Kidney epithelial cell (primary cell): ENCODE results near the gene B3GAT3. TPM values are rescaled to one million over a fixed set of nuclear protein-coding genes. Genes with fewer than 3 reads are reported as not detected.

ENCODE experiments used
- DNase-seq: peaks from one replicate; pipeline ENCODE4 v3.0.0-alpha.2; 2010; ENCODE audit warnings: low read depth
- H3K27me3 ChIP-seq: 2 replicates; pipeline ENCODE4 v1.6.0; 2011; ENCODE audit warnings: low read length; ENCODE audit not compliant: control insufficient read depth, insufficient read depth
- H3K36me3 ChIP-seq: 2 replicates; pipeline ENCODE4 v1.5.1; 2011; ENCODE audit warnings: low read length; ENCODE audit not compliant: control insufficient read depth, insufficient read depth
- H3K4me3 ChIP-seq: 2 replicates; pipeline ENCODE4 v1.5.1; 2011; ENCODE audit warnings: low read depth, mild to moderate bottlenecking, control low read depth, low read length
- total RNA-seq: library from RNA; depleted of rRNA; stranded (reverse); fragments of >200 nt; gene quantifications from 2 replicates; pipeline ENCODE4 v1.2.3, GENCODE V29; 2015
- TF ChIP-seq, protein P1 (sequence below): IDR thresholded peaks from 2 replicates; pipeline ENCODE4 v1.5.1; 2011; ENCODE audit warnings: mild to moderate bottlenecking, moderate library complexity, low read length, control low read depth, inconsistent platforms; ENCODE audit not compliant: insufficient read depth, poor library complexity, severe bottlenecking

Gene B3GAT3
- total RNA-seq, 1 donor from 2014 or later, result 68.7 TPM

DNA sequence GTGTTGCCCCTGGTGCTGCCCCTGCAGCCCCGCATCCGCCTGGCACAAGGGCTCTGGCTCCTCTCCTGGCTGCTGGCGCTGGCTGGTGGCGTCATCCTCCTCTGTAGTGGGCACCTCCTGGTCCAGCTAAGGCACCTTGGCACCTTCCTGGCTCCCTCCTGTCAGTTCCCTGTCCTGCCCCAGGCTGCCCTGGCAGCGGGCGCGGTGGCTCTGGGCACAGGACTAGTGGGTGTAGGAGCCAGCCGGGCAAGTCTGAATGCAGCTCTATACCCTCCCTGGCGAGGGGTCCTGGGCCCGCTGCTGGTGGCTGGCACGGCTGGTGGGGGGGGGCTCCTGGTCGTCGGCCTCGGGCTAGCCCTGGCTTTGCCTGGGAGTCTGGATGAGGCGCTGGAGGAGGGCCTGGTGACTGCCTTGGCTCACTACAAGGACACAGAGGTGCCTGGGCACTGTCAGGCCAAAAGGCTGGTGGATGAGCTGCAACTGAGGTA is 8.5 kb downstream of the B3GAT3 start:
- no peaks in the 10 kb centered on the region for H3K27me3 ChIP-seq
- H3K4me3 ChIP-seq, result no peak overlapping the region
- DNase-seq, result no peak
- H3K36me3 ChIP-seq, result no peaks in the 10 kb centered on the region
- TF ChIP-seq, protein P1, sequence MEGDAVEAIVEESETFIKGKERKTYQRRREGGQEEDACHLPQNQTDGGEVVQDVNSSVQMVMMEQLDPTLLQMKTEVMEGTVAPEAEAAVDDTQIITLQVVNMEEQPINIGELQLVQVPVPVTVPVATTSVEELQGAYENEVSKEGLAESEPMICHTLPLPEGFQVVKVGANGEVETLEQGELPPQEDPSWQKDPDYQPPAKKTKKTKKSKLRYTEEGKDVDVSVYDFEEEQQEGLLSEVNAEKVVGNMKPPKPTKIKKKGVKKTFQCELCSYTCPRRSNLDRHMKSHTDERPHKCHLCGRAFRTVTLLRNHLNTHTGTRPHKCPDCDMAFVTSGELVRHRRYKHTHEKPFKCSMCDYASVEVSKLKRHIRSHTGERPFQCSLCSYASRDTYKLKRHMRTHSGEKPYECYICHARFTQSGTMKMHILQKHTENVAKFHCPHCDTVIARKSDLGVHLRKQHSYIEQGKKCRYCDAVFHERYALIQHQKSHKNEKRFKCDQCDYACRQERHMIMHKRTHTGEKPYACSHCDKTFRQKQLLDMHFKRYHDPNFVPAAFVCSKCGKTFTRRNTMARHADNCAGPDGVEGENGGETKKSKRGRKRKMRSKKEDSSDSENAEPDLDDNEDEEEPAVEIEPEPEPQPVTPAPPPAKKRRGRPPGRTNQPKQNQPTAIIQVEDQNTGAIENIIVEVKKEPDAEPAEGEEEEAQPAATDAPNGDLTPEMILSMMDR, result no peak

DNA sequence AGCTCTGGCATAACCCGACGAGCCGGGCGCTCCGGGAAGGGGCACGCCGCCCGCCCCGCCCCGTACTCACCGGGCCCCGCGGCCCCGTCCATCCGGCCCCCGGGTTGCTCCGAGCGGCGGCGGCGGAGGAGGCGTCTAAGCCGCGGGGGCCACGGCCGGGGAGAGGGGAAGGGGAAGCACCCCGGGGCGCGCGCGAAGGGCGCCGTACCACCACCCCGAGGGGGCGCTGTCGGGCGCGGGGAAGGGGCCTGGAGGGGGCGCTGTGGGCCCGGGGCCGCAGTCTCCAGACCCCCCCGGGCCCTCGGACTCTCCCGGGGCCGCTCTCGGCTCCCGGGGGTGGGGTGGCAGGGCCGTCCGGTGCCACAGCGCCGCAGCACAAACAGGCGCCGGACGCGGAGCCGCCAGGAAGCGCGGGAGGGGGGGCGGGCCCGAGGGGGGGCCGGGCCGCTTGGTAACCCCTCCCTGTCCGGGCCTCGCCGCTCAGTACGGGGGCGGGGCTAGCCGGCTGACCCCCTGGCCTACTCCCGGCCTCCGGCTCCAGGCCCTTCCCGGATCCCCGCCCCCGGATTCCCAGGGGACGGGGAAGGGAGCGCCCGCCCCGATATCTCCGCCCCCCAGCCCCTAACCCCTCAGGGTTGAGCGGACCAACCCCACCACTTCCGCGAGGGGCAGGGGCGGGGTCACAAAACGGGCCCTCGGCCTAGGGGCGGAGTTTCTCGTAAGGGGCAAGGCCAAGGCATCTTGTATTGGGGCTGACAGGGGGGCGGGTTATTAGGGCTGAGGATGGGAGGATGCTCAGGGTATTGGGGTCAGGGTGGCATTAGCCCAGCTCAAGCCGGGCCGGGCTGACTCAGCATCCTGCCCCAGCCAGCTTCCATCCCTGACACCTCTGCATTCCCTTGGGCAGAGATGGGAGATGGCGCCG is 9.2 kb downstream of the B3GAT3 start, which contains the start of the genes EML3 and ROM1:
EML3 (minus strand) TSS at position 410 of the 925 bp plus-strand sequence; CDS start at position 92, 318 bp downstream.
ROM1 (plus strand) TSS at position 892 of the 925 bp plus-strand sequence; CDS start at position 917, 25 bp downstream.
- Histone ChIP-seq H3K36me3 (no peaks in the 10 kb centered on the region), H3K27me3 (no peaks in the 10 kb centered on the region), H3K4me3 (peak within 1 kb of the TSS; percentile 54)
- DNase-seq, result no peak
- TF ChIP-seq, protein P1, result peak; percentile 63

DNA sequence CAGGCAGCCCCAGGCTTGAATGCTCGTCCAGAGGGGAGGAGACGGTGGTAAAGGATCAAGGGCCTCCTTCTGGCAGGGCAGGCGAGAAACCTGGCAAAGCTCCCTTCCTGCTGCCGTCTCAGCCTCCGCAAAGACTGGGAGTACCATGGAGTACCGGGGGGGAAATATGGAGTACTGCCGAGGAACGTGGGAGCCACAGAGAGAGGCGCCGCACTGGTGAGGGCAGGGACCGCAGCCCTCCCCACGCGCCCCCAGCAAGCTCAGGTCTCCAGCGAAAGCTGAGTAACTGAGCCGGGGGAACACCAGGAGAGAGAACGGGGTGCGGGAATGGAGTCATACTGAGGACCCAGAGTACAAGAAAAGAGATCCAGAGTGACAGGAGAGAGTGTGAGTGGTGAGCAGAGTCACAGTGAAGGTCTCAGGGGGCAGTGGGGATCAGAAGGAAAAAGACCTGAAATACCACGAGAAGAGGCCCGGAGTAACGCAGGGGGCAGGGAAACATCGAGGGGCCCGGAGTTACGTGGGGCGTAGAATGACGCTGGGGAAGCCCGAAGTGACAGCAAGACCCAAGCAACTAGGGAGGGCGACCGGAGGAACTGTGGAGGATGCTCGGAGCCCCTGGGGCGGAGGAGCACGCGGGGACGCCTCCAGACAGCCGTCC is 10.0 kb downstream of the B3GAT3 start:
- Histone ChIP-seq H3K27me3 (no peaks in the 10 kb centered on the region), H3K4me3 (peak overlapping the region; percentile 54), H3K36me3 (no peaks in the 10 kb centered on the region)
- TF ChIP-seq, protein P1, result no peak
- DNase-seq, result no peak

DNA sequence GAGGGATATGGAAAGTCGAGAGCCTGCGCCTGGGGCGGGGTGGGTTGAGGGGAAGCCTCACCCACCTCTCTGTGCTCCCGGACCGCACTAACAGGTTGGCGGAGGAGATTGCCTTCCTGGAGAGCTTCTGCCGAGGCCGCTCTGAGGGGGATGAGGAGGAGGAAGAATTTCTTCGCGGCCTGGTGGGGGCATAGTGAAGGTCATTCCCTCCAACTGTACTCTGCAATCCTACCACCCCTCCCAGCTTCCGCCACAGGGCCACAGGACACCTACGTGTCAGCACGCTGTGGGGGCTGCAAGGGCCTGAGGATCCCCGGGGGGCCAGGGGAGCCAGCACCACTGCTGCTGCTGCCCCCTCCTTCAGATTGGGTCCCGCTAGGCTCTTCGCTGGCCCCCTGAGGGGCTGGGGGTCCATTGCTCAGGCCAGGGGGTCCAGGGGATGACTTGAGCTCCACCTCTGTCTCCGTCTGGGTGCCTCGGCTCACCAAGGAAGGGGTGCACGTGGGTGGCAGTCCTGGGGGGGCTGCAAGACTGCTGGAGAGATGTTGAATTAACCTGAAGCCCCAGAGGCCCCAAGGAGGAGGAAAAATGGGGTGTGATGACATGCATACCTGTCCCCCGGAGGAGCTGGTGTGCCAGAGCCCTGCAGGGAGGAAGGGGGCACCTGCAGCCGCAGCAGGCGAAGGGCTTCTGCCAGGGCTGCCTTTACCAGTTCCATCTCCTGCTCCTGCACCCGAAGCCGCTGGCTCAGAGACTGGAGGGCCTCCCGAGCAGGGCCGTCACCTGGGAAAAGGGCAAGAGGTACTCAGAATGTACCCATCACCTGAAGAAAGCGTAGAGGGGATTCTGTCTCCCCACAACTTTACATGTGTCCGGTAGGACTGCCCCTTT is 10.7 kb downstream of the B3GAT3 start:
- Histone ChIP-seq H3K36me3 (no peaks in the 10 kb centered on the region), H3K27me3 (no peaks in the 10 kb centered on the region)
- DNase-seq, result no peak

DNA sequence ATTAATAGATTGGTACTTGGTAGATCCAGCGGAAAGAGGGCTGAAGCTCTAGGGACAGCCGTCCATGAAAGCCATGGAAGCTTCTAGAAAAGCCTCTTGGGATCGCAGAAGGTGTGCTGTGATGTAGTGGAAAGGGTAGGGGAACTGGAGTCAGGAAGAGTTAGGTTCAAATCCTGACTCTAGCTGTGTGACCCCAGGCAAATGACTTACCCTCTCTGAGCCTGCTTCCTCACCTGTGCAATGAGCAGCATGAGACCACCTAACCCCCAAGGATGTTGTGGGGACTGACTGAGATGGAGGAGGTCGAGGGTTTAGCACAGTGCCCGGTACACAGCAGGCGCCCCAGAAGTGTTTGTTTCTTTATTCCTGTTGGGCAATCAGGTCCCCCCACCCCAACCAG is 11.4 kb downstream of the B3GAT3 start:
- H3K27me3 ChIP-seq, result no peaks in the 10 kb centered on the region
- no peaks in the 10 kb centered on the region for H3K36me3 ChIP-seq
- H3K4me3 ChIP-seq, result no peak overlapping the region
- no peak for DNase-seq
- TF ChIP-seq, protein P1, result no peak

More for the DNA sequence above, 10.7 kb downstream of the B3GAT3 start:
- TF ChIP-seq, protein P1, result no peak
- peak overlapping the region; percentile 54 for H3K4me3 ChIP-seq
